Activated T-helper 1 cell treated with anti-CD3 and anti-CD28 coated beads, Interleukin-2, amount 50 U/mL, for 16 hours (primary cell): ENCODE data around the gene LEMD1.
"Not testable (repeated sequence)": the region's sequence is repeated elsewhere in the genome, so short reads cannot be mapped to it uniquely, and the experiment has no call there.

Source experiments
- DNase-seq, 2 donors: peaks; one replicate each; pipeline ENCODE4 v3.0.0-alpha.2; 2020; ENCODE audit warnings: low read depth in 1 of 2, low spot score in 1 of 2

The LEMD1 gene

DNA sequence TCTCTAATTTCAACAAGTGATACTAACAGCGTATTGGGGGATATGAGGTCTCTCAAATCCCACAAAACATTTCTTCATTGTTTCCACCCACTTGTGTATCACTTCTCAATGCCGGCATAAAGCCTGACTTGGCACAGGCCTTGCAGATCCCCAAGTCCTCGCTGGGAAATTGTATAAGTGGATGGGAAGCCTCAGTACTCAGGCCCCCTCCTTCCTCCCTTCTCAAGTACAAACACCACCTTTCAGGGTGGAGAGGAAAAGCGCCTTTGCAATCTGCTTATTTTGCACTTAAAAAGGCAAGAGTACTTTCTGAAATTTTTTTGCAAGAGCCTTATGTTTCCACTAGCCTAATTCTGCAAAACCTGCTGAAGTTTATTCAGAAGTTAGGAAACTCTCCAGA lies 39.3 kb downstream of the LEMD1 start:
- DNase-seq, result no peak

DNA sequence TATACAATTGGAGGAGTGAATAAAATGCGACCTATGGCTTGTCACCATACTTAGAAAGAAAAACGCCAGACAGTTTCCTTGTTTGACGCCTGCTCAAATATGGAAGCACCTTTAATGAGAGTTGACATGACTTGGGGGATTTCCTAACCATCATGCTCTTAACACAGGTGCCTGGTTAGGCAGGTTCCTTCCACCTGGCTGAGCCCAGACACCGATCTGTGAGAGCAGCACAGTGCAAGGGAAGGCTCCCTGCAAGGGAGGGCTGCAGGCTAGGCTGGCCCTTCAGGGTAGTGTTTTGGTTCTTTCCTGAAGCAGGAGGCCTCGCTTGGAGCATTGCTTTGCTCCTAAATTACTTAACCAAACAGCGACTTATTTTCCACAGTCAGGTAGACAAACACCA lies 40.6 kb downstream of the LEMD1 start:
- DNase-seq, result no peak

DNA sequence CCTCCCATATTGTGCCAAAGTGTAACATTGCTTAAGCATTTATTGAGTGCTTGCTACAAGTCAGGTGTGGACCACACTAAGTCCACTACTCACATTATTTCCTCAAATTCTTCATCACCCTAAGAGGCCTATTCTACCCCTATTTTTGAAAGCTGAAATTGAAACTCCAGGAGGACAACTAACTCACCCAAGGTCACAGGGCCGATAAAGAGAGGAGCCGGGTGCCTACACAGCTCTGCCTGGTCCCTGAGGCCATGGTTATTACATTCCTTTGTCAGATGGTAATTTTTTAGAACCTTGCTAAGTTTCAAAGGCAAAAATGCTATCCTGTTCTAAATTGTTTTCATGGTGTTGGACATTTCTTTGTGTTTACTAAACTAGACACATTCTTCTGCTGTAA lies 41.0 kb downstream of the LEMD1 start:
- DNase-seq, result no peak

DNA sequence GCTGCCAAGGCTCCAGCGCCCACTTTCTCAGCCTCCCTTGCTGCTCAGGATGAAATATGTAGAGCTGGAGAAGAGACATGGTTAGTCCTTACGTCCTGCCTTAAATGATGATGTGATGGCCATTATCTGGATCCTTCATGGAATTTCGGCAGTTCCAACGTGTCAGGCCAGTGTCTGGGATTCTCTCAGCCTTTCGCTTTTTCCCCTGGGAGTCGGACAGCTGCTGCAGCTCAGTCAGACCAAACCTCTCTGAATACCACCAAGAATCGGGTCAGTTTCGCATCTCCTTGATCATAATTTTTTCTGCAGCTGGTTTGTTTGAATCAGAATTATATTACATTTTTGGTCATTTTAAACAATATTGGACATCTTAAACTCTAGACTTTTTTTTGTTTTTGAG lies 42.8 kb downstream of the LEMD1 start:
- no peak for DNase-seq

DNA sequence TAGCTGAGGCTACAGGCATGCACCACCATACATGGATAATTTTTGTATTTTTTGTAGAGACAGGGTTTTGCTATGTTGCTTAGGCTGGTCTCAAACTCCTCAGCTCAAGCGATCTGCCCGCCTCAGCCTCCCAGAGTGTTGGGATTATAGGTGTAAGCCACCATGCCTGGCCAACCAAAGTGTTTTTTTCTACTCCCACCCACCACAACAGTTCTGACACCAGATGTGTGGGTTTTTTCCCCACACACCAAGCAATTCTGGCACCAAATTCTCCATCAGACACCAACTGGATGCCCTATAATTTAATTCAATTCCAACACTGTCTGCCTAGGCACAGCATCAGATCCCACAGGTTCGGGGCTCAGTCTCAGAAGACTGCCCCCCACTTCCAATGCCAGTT lies 44.5 kb downstream of the LEMD1 start:
- no peak for DNase-seq

DNA sequence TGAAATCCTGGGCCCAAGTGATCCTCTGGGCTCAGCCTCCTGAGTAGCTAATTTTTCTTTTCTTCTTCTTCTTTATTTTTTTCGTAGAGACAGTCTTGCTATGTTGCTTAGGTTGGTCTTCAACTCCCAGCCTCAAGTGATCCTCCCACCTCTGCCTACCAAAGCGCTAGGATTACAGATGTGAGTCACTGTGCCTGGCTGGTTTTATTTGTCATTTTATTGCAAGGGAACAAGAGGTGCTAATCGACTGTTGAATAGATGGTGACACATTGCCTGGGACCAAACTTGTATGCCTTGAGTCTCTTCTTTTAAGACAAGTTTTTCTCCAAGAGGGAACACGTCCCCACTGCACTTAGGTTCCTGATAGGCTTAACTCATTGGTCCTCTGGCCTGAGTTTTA lies 45.1 kb downstream of the LEMD1 start:
- no peak for DNase-seq

DNA sequence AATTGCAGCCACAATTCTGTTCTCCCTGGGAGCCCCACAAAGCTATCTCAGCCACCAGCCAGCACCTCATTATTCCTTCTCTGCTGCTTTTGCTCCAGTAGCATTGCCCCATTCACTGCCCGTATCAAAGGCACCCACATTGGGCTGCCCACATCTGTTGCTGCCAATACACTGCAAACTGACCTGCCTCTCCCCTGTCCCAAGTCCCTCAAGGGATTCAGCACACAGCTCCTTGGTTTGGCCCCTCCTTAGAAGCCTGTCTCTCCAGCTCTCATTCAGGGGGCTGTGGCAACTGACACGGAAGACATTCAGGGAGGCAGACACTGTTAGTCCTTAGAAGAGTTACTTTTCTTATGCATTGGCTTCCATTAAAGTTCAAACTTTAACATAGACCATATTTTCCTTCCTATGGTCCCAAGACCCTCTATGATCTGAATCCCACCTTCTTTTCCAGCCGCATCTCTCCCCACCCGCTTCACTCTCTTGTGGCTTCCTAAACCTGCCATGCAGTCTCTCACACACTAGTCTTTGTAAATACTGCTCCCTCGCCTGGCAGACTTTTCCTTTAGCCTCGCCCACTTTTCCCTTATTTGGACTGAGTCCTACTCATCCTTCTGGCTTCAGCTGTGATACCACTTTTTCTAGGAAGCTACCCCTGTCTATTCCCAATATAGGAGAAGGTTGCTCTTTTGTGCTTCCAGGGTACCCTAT lies 45.9 kb downstream of the LEMD1 start:
- DNase-seq, result no peak

DNA sequence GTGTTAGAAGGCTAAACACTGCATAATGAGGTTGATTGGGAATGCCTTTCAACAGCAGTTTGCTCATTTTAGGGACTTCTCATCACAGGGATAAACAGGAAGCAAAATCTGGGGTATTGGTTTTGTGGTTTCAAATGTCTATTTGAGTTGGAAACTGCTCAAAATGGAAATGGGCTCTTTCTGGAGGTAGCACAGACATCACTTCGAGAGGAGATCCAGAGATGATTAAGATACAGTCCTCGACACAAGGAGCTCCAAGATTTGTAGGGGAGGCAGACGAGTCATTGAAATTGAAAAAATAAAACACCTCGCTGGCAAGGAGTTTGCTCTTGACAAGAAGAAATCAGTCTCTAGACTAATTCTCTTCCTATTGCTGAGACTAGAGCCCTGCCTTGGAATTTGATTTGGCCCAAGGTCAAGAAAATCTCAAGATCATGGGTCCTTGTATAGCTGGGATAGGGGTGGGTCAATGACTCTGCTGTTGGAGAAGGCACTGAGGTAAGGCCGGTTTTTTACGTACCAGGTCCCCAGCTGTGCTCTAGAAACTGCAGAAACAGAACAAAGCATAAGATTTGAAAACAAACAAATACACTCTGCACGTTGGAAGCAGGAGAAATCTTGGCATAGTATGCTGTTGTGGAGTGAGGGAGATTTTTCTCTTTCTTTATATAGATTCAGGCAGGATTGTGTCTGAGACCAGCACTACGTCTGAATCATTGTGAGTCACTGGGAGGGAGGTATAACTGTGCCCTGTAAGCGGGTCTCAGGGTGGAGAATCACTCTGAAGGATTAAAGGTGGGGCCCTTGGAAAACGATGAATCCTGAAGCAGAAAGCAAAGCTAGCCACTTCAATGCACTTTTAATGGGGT lies 47.4 kb downstream of the LEMD1 start:
- DNase-seq, result no peak

DNA sequence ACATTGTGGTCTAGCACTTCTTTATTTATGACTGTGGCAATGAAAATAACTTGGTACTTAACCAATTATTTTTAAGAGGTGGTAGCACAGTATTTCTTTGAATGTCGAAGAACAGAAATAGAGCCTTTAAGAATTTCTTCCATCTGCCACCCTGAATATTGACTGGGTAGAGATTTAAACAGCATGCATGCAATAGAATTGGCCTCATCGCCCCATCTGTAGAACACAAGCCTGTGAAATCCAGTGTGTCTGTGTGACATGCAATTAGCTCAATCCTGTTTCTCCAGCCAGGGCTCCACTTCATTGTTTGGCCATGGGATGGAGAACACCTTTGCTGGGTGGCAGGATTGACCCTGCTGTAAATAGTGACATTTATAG lies 48.1 kb downstream of the LEMD1 start:
- no peak for DNase-seq

DNA sequence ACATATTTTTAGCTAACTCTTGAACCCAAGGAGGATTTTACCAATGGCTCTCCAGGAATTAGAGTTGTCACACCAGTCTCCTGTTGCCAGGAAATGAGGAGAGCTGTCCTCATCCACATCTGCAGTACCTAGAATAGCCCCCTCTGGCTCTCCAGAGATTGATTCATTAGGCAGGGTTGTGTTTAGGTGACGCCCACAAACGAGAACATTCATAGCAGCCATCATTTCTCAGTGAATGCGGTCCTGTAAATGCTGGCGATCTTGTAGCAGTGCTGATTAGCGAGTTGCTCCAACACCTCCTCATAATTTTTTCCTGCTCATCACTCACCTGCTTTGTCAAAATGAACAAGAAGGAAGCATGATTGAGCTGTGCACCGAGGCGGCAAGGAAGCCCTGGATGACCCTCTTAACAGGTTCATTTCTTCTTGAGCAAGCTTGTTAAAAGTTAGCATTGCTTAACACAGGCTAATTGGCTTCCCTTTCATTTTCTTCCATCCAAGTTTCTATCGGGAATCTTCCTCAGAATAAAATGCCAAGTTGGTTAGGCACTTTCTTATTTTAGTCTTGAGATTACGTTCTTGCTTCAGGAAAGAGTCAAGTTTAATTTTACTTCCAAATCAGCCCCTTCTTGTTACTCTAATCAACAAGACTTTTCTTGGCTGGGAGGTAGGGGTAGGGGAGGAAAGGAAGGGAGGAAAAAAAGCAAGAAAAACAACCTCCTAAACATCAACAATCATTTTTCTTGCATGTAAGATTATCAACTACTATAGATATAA lies 48.6 kb downstream of the LEMD1 start:
- no peak for DNase-seq

DNA sequence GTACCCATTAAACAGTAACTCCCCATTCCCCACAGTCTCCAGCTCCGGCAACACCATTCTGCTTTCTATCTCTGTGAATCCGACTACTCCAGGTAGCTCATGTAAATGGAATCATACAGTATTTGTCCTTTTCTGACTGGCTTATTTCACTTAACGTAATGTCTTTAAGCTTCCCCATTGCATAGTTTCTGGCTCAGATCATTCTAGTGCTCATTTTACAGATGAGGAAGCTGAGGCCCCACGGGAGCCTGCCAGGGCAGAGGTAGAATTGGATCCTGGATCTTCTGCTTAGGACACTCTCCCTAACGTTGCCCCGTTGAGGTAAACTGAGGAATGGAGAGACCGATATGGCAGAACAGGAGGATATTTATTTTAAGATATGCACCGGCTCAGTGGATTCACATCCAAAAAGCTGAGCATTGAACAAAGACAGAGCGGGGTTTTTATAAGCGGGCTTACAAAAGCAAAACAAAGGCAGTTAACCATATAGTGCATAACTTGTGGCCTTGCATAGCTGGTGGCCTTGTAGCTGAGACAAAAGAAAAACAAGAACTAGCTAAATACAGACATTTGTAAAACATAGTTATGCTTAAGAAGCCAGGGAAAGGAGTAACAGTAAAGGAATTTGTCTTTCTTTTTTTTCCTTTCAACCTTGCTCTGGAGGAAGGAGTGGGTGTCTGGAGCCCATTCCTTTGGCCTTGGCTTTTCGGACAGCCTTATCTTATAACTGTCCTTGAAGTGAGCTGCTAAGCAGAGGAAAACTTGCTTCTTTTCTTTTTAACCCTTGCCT lies 49.8 kb downstream of the LEMD1 start:
- no peak for DNase-seq

DNA sequence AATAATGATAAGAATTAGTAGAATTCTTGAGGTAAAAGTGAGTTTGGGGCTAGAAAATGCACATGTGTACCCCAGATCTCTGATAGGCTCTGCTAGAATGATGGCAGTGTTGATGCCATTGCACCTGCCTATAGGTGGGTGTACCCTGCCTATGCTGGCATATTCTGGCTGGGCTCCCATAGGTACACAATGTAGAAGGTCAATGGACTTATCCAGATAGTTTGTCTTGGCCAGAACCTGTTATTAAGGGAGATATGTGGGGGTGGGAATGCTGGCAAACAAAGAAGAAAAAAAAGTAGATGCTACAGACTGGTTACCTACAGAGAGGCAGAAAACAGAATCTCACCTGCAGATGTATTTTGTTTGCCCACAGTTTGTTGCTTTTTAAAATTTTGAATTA lies 51.1 kb downstream of the LEMD1 start:
- DNase-seq, result no peak

DNA sequence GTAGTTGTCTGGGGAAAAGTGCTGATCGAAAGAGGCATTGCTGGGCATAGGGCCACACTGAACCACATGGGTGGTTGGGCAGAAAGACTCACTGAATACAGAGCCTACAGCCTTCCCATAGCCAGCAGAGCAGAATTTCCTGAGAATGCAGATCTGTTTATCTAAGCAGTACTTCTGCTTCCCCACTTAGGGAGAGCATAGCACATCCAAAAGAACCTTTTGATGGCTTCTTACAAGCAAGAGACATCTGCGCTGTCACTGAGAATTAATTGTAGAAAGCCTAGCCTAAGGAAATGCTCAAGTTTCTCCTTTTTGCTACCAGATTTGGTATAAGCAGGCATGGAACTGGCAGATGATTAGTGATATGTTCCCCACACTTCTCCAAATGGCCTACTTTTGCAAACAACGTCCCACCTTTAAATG lies 52.1 kb downstream of the LEMD1 start:
- no peak for DNase-seq

DNA sequence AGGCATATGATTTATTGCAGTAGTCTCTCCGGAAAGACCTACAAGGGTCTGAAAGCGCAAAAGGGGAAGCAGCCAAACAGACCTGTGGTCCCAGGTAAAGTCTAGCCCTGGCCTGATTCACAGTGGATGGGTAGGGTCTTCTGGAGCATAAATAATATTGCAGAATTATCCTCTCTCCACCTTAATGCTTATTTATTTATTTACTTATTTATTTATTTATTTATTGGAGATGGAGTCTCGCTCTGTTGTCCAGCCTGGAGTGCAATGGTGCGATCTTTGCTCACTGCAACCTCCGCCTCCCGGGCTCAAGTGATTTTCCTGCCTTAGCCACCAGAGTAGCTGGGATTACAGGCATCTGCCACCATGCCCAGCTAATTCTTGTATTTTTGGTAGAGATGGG lies 53.4 kb downstream of the LEMD1 start:
- DNase-seq, result no peak

DNA sequence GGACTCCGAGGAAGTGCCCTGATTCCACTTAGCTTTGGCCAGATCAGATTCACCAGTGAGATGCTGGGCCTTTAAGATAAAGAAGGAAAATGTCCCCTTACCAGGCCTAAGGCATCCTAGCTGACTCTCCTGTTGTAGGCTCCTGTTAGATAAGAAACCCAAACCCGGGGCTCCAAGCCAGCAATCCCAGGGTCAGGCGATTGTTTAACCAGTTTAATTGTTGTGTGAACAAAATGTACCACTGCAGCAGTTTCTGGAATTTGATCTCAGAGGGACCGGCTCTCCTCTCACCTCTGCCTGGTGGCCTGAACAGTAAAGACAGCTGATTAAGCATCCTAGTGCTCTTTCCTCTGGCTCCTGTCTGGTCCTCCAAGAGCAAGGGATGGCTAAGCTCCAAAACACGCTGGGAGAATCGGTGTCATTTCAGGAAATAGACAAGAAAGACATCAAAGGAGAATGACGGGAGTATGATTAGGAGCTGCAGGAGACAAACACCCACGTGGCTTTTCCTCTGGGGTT lies 55.9 kb downstream of the LEMD1 start:
- DNase-seq, result no peak

DNA sequence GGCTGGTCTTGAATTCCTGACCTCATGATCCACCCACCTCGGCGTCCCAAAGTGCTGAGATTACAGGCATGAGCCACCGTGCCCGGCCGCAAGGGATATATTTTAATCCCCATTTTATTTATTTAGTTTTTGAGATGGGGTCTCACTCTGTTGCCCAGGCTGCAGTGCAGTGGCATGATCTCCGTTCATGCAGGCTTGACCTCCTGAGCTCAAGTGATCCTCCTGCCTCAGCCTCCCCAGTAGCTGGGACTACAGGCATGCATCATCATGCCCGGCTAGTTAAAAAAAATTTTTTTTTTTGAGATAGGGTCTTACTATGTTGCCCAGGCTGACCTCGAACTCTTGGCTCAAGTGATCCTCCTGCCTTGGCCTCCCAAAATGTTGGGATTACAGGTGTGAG lies 56.8 kb downstream of the LEMD1 start:
- DNase-seq, result not testable (repeated sequence)

DNA sequence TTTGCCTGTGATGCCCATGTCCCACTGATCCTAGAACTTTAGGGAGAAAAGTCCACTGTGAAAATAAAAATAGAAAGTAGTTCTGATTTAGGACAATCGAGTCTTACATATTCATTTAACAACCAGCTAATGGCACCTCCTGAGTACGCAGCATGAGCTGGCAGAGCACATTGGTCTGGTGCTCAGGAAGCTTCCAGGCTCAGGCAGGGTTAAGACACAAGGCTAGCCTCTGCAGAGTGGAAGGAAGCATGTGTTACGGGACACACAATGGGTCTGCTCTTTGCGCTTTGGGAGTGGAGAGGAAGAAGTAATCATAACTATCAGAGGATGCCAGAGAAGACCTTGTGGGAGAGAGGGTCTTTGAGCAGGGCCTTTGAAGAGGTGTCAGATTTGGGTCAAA lies 61.0 kb downstream of the LEMD1 start:
- no peak for DNase-seq

DNA sequence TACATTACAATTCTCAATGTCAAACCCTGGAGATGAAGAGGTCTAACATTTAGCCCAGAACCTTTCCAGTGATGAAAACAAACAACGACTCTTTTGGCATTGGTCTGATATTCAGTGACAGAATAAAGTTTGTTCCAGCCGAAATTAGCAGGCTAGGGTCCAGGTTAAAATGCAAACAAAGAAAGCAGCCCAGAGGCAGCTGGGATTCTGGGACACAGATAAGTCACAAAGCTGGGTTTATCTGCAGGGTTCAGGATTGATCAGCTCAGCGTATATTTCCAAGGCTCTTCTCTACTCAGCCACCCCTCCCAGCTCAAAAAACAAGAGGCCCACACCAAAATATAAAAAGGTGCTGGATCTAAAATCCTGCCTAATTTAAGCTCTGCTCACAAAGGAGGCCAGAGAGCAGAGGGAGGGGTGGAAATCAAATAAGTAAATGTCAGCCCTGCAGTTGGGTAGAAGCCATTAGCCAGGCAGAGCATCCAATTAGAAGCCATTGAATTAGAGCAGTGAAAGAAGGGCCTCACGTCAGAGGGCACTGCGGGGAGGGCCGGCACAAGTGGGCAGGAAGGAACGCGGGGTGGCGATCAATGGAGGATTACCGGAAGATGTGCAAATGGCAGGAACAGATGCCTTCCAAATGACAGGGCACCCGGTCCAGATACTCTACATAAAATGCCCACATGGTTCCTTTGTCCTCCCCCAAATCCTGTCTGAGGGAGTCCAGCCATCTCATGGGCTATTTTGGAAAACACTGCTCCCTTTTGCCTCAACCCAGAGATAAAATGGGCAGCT lies 61.9 kb downstream of the LEMD1 start:
- no peak for DNase-seq

DNA sequence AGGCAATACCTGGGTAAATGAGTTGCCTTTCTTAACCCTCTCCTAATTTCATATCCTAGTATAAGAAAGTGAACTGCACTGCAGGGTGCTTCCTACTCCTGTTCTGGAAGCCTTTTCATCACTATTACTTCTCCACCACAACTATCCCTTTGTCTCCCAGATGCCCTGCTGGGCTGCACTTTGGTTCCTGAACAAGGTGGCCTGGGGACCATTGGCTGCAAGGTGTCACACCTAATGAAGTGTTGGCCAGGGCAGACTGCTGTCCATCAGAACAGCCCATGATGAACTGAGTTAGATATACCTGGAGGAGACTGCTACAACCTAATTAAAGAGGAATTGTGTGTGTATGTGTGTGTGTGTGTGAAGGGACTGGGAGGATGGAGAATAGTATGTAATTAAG lies 63.3 kb downstream of the LEMD1 start:
- no peak for DNase-seq

DNA sequence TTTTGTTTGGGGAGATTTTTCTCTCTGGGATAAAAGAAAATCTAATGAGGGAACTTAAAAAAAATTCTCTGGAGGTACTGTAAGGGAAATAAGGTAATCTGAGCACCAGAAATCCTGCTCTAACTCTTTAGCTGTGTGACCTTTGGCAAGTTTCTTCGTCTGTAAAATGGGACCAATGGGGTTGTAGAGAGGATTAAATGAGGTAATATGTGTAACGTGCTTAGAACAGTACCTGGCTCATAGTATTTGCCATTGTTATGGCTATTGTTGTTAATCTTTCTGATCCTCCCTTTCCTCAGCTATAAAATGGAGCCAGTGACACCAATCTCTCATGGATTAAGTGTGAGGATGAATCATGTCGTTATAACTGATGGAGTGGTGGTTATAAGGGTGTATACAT lies 64.3 kb downstream of the LEMD1 start:
- no peak for DNase-seq
